GM12892 (cell line): ENCODE measurements around the gene RADX.

Experiments
- POLR2A ChIP-seq: IDR thresholded peaks from 2 replicates; pipeline ENCODE4 v1.6.1; 2011; ENCODE audit warnings: low read depth, low read length, control low read depth
- POLR2AphosphoS5 ChIP-seq: IDR thresholded peaks from 2 replicates; pipeline ENCODE4 v1.6.1; 2011; ENCODE audit warnings: low read depth, low read length, control low read depth
- TAF1 ChIP-seq: IDR thresholded peaks from 2 replicates; pipeline ENCODE4 v1.6.1; 2011; ENCODE audit warnings: low read depth, mild to moderate bottlenecking, control low read depth, low read length, borderline replicate concordance

DNA sequence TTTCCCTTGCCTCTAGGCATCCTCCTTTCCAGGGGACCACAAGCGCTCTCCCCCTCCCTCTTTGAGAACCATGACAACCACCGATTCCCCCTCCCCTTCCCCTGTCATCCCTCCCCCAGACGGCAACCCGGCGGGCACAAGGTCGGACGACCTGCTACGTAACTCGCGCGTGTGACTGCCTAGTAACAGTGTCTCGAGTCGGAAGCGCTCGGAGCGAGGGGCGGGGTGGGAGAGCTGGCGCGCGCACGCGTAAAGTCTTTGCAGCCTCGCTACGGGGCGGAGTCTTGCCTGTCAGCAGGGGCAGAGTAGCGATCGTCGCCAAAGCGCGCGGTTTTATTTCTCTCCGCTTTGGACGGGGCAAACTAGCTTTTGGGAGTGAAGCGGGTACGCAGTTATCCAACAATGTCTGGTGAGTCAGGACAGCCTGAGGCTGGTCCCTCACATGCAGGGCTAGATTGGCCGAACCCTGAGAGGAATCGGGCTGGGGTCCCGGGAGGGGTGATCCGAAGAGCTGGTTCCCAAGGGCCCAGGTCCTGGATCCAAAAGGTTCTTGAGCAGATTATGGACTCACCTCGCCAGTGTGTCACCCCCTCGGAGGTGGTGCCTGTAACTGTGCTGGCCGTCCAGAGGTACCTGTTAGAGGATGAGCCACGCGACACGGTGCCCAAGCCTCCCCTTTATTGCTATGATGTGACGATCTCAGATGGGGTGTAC lies at the start of gene RADX:
- TF ChIP-seq POLR2A (peak; percentile 46; the same call in 1 of the 2 replicates), POLR2AphosphoS5 (peak; percentile 49; the same call in 1 of the 2 replicates), TAF1 (no peak)
